CD4-positive, alpha-beta T cell treated with Interleukin-12 subunit alpha and Interleukin-12 subunit beta, for 1 hour (primary cell): ENCODE data around the gene ATP10D.
"Not testable (repeated sequence)": the region's sequence is repeated elsewhere in the genome, so short reads cannot be mapped to it uniquely, and the experiment has no call there.

Experiments used
- DNase-seq: peaks from one replicate; pipeline ENCODE4 v3.0.0-alpha.2; 2020

The ATP10D gene

DNA sequence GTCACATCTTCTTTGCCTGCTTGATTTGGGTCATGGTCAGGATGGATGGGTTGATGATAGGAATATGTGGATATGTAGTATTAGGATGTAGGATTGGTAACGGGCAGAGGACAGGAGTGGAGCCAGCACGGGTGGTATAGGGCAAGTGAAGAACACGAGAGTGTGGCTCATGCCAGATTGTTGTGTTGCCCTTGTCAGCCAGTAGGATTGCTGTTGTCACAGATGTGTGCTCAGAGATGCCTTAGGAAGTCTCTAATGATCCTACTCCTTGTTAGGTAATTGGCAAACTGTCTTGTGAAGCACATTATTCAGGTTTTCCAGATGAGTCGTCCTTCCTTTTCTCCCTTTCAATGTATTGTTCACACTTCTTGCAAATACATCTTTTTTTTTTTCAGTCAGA lies 5.5 kb downstream of the ATP10D start:
- peak; percentile 30 for DNase-seq

DNA sequence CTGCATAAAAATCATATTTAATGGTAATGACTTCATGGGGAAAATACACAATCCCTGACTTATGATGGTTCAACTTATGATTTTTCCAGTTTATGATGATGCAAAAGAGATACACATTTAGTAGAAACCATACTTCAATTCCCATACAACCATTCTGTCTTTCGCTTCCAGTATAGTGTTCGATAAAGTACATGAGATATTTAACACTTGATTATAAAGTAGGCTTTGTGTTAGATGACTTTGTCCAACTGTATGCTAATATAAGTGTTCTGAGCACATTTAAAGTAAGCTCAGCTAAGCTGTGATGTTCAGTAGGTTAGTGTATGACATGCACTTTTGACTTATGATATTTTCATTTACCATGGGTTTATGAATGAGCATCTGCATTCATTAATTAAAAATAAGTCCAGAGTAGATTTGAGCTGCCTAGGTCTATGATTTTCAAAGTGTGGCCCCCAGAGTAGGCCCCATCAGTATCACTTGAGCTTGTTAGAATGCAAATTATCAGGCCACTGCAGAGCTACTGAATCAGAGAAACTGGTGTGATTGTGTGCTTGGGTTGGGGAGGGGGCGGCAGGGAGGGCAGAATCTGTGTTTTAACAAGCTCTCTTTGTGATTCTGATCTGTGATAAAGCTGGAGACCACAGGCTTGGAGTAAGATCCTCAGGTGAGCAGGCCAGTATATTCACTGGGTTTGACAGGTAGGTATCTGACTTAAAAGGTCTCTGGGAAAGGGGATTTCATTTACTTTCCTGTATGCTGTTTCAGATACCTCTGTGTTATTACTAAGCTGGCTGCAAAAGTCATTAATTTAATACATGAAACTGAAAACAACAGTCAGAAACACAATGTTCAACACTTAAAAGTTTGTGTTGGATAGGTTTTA lies 8.4 kb downstream of the ATP10D start:
- DNase-seq = no peak

GRCh38 chr4:47494124-47494430 lies 9.0 kb downstream of the ATP10D start:
- DNase-seq = no peak

DNA sequence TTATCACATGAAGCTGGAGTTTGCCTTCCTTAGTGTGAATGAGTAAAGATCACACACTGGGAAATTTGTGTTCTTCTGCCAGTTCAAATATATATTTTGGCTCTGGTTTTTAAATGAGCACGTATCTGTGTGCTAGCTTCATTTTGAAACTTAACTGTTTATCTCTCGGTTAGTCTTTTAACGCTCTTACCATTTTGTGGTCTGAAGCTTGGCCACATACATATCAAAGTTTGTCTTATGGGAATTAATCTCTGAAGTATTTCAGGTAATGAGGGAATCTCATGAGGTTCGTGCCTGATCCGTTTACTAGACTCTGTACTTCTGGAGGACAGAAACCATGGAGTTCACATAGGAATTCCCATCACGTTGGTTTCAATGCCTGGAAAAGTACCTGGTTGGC lies 13.8 kb downstream of the ATP10D start:
- DNase-seq = no peak

GRCh38 chr4:47499700-47500099 lies 14.6 kb downstream of the ATP10D start:
- DNase-seq = no peak

- DNase-seq = no peak
These were observed 15.7 kb downstream of the ATP10D start for GRCh38 chr4:47500776-47501175.

DNA sequence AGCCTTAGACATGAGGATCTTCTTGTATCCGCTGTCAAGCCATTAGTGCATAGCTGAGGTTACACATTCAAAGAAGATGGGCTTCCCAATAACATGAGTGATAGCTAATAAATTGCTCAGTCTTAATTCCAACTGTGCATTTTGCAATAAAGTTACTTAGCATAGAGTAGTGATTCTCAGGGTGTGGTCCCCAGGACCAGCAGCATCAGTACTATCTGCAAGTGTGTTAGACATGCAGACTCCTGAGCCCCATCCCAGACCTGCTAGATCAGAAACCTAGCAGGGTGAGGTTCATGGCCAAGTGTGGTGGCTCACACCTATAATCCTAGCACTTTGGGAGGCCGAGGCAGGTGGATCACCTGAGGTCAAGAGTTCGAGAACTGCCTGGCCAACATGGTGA lies 20.1 kb downstream of the ATP10D start:
- no peak for DNase-seq

GRCh38 chr4:47505666-47506065 lies 20.6 kb downstream of the ATP10D start:
- DNase-seq = no peak

GRCh38 chr4:47510506-47511143 lies 25.6 kb downstream of the ATP10D start:
- peak; percentile 12 for DNase-seq

- no peak for DNase-seq
These were observed 28.4 kb downstream of the ATP10D start for GRCh38 chr4:47513461-47513860.

- DNase-seq = no peak
These were observed 34.3 kb downstream of the ATP10D start for GRCh38 chr4:47519239-47519883.

GRCh38 chr4:47525154-47525819 lies 40.2 kb downstream of the ATP10D start:
- DNase-seq = no peak

GRCh38 chr4:47526281-47526680 lies 41.2 kb downstream of the ATP10D start:
- DNase-seq = no peak

GRCh38 chr4:47528646-47529045 lies 43.6 kb downstream of the ATP10D start:
- DNase-seq = not testable (repeated sequence)

DNA sequence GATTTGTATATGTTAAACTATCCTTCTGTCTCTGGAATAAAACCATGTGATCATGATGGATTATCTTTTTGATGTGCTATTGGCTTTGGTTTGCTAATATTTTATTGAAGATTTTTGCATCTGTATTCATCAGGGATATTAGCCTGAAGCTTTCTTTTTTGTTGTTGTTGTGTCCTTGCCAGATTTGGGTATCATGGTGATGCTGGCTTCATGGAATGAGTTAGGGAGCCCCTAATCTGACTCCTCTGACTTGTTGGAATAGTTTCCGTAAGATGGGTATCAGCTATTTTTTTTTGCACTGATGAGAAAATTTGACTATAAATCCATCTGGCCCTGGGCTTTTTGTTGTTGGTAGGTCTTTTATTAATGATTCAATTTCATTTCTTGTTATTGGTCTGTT lies 45.7 kb downstream of the ATP10D start:
- DNase-seq = no peak

DNA sequence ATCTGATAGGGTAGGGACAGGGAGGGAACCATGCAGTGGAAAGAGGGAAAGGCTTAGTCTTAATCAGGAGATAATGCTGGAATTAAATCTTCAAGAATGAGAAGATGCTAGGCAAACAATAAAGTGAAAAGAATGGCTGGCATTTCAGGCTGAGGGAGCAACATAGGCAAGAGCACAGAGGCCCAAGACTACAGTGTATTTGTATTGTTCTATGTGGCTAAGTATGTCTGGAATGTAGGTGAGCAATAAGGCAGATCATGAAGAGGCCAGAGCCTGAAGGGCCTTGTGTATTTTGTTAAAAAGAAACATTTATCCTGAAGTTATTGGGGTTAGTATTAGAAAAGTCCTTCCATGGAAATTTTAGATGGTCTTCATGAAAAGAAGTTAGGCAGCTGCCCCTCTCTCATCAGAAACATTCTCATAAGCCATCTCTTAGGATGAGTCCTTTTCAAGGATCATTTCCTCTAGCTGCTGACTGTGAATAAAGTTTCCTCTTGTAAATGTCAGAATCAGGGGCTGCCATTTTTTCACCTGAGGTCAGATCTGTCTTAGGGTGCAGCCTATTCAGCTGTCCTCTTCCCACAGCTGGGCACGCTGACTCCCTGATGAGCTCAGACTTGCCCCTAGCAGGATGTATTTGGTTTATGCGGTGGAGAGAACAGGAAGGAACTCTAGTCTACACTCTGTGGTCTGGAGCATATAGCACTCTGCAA lies 46.3 kb downstream of the ATP10D start:
- DNase-seq = peak; percentile 70

- no peak for DNase-seq
These were observed 46.9 kb downstream of the ATP10D start for GRCh38 chr4:47531954-47532321.

GRCh38 chr4:47532658-47533057 lies 47.6 kb downstream of the ATP10D start:
- DNase-seq = no peak

GRCh38 chr4:47533689-47534347 lies 48.7 kb downstream of the ATP10D start:
- no peak for DNase-seq

- DNase-seq = no peak
These were observed 49.7 kb downstream of the ATP10D start for GRCh38 chr4:47534772-47535171.

DNA sequence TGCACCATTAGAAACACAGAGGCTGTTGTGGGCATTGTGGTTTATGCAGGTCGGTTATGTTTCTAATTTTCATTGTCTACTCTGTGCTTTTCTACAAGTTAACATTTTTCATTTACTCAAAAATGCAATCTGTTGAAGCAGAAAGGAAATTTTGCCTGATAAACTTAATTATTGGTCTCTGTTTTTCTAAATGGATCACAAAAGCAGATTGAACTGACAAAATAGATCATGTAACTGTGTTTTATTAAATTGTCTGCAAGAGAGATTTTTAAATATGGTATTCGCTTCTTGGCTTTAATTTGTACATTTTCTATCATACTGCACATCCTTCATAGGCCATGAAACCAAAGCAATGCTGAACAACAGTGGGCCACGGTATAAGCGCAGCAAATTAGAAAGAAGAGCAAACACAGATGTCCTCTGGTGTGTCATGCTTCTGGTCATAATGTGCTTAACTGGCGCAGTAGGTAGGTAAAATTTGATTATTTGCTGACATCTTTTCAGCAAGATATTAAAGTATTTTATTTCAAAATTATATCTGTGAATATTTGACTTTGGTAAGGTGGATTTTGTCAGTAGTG lies 50.6 kb downstream of the ATP10D start:
- no peak for DNase-seq

- no peak for DNase-seq
These were observed 51.9 kb downstream of the ATP10D start for GRCh38 chr4:47536966-47537365.
